ENCODE data around the gene RAPH1. TPM values are rescaled to one million over a fixed set of nuclear protein-coding genes. Genes with fewer than 3 reads are reported as not detected.

The RAPH1 gene
- total RNA-seq (2014; rRNA removed; shearing (Covaris generic); ENCODE audit: low replicate concordance) = 12.5 and 57.0 TPM in 2 replicates

- peak; percentile 95 for DNase-seq
- Histone ChIP-seq H3K4me3 (peak within 1 kb of the TSS; percentile 91), H3K9me3 (peaks cover 3% of the 10 kb centered on the region), H3K27me3 (no peaks in the 10 kb centered on the region), H3K36me3 (peaks cover 19% of the 10 kb centered on the region)
Observed at GRCh38 chr2:203535078-203535783, at the start of gene RAPH1. TSS of gene RAPH1 (minus strand) at chr2:203535301. CDS start at chr2:203495353, 39,948 bp downstream.

- Histone ChIP-seq H3K36me3 (no peaks in the 10 kb centered on the region), H3K9me3 (no peaks in the 10 kb centered on the region), H3K27me3 (no peaks in the 10 kb centered on the region), H3K4me3 (no peak overlapping the region)
- no peak for DNase-seq
Observed at GRCh38 chr2:203584784-203585183, 49.7 kb upstream of the RAPH1 start.

- Histone ChIP-seq H3K27me3 (no peaks in the 10 kb centered on the region), H3K36me3 (no peaks in the 10 kb centered on the region), H3K4me3 (no peak overlapping the region), H3K9me3 (no peaks in the 10 kb centered on the region)
- DNase-seq = peak; percentile 91
Observed at GRCh38 chr2:203583701-203584100, 48.6 kb upstream of the RAPH1 start.

- Histone ChIP-seq H3K27me3 (no peaks in the 10 kb centered on the region), H3K36me3 (no peaks in the 10 kb centered on the region), H3K4me3 (no peak overlapping the region), H3K9me3 (no peaks in the 10 kb centered on the region)
- no peak for DNase-seq
Observed at GRCh38 chr2:203583084-203583695, 48.1 kb upstream of the RAPH1 start.

GRCh38 chr2:203582468-203582867 is 47.4 kb upstream of the RAPH1 start:
- Histone ChIP-seq H3K9me3 (no peaks in the 10 kb centered on the region), H3K4me3 (no peak overlapping the region), H3K27me3 (no peaks in the 10 kb centered on the region), H3K36me3 (no peaks in the 10 kb centered on the region)
- DNase-seq = peak; percentile 26

GRCh38 chr2:203580844-203581243 is 45.7 kb upstream of the RAPH1 start:
- H3K4me3 ChIP-seq = no peak overlapping the region
- no peaks in the 10 kb centered on the region for H3K27me3 ChIP-seq
- H3K36me3 ChIP-seq = no peaks in the 10 kb centered on the region
- DNase-seq = no peak
- H3K9me3 ChIP-seq = no peaks in the 10 kb centered on the region

- Histone ChIP-seq H3K36me3 (no peaks in the 10 kb centered on the region), H3K4me3 (no peak overlapping the region), H3K27me3 (no peaks in the 10 kb centered on the region), H3K9me3 (no peaks in the 10 kb centered on the region)
- DNase-seq = no peak
Observed at GRCh38 chr2:203579730-203580129, 44.6 kb upstream of the RAPH1 start.

GRCh38 chr2:203578759-203579643 is 43.9 kb upstream of the RAPH1 start:
- peak; percentile 85 for DNase-seq
- Histone ChIP-seq H3K4me3 (no peak overlapping the region), H3K9me3 (no peaks in the 10 kb centered on the region), H3K36me3 (no peaks in the 10 kb centered on the region), H3K27me3 (no peaks in the 10 kb centered on the region)

GRCh38 chr2:203574824-203575223 is 39.7 kb upstream of the RAPH1 start:
- Histone ChIP-seq H3K9me3 (no peaks in the 10 kb centered on the region), H3K4me3 (no peak overlapping the region), H3K27me3 (no peaks in the 10 kb centered on the region), H3K36me3 (no peaks in the 10 kb centered on the region)
- DNase-seq = peak; percentile 31

GRCh38 chr2:203572316-203572715 is 37.2 kb upstream of the RAPH1 start:
- no peak for DNase-seq
- no peak overlapping the region for H3K4me3 ChIP-seq
- H3K27me3 ChIP-seq = no peaks in the 10 kb centered on the region
- H3K9me3 ChIP-seq = no peaks in the 10 kb centered on the region
- H3K36me3 ChIP-seq = no peaks in the 10 kb centered on the region

GRCh38 chr2:203569677-203570316 is 34.7 kb upstream of the RAPH1 start:
- Histone ChIP-seq H3K27me3 (no peaks in the 10 kb centered on the region), H3K9me3 (no peaks in the 10 kb centered on the region), H3K4me3 (no peak overlapping the region), H3K36me3 (no peaks in the 10 kb centered on the region)
- no peak for DNase-seq

- no peaks in the 10 kb centered on the region for H3K27me3 ChIP-seq
- H3K36me3 ChIP-seq = no peaks in the 10 kb centered on the region
- no peaks in the 10 kb centered on the region for H3K9me3 ChIP-seq
- DNase-seq = no peak
- H3K4me3 ChIP-seq = no peak overlapping the region
Observed at GRCh38 chr2:203567691-203568090, 32.6 kb upstream of the RAPH1 start.

GRCh38 chr2:203566161-203566560 is 31.1 kb upstream of the RAPH1 start:
- no peaks in the 10 kb centered on the region for H3K27me3 ChIP-seq
- H3K36me3 ChIP-seq = no peaks in the 10 kb centered on the region
- DNase-seq = no peak
- H3K9me3 ChIP-seq = no peaks in the 10 kb centered on the region
- H3K4me3 ChIP-seq = no peak overlapping the region

- Histone ChIP-seq H3K36me3 (no peaks in the 10 kb centered on the region), H3K9me3 (no peaks in the 10 kb centered on the region), H3K27me3 (no peaks in the 10 kb centered on the region), H3K4me3 (no peak overlapping the region)
- DNase-seq = no peak
Observed at GRCh38 chr2:203565076-203565475, 30.0 kb upstream of the RAPH1 start.

- no peaks in the 10 kb centered on the region for H3K27me3 ChIP-seq
- H3K36me3 ChIP-seq = no peaks in the 10 kb centered on the region
- peak; percentile 40 for DNase-seq
- no peak overlapping the region for H3K4me3 ChIP-seq
- H3K9me3 ChIP-seq = no peaks in the 10 kb centered on the region
Observed at GRCh38 chr2:203562268-203562667, 27.2 kb upstream of the RAPH1 start.

- Histone ChIP-seq H3K9me3 (no peaks in the 10 kb centered on the region), H3K4me3 (no peak overlapping the region), H3K36me3 (no peaks in the 10 kb centered on the region), H3K27me3 (no peaks in the 10 kb centered on the region)
- no peak for DNase-seq
Observed at GRCh38 chr2:203559641-203560040, 24.5 kb upstream of the RAPH1 start.

- Histone ChIP-seq H3K27me3 (no peaks in the 10 kb centered on the region), H3K36me3 (no peaks in the 10 kb centered on the region), H3K9me3 (no peaks in the 10 kb centered on the region), H3K4me3 (no peak overlapping the region)
- no peak for DNase-seq
Observed at GRCh38 chr2:203553784-203554183, 18.7 kb upstream of the RAPH1 start.

Data from MG63 (cell line).